GM21737 (cell line): ENCODE results near the gene MEA1.

Experiments
- ATAC-seq: cut with Tn5 transposase; IDR thresholded peaks from one replicate; pipeline ENCODE4 v1.9.1; 2021; ENCODE audit warnings: mild to moderate bottlenecking, moderate library complexity; ENCODE audit not compliant: unreplicated experiment

MEA1 gene

DNA sequence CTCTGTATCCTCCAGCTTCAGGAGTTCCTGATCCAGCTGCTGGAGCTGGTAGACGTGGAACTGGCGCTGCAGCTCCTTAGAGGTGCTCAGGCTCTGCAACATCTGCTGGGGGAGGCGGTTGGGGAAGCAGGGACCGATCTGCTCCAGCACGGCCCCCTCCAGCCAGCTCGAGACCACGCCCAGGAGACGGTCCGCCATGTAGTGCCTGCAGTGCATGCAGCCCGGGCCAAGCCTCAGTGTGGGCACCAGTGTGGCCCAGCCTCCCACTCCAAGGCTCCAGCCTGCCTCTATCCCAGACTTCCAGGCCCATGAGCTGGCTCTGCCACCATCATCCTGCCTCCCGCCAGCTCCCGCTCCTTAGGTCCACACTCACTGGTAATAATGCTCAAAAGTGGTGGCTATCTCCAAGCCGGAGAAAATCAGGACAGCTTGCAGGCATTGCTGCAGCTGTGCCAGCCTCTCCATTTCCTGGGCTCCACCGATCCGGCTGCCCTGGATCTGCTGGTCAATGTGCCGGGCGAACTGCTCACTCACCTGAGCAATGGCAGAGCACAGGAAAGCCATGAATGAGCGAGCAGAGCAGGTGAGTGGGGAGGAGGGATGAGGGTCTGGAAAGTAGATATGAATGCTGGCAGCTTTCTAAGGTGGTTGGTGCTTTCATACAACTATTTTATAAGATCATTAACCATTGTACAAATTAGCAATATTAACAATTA, 27.0 kb upstream of the MEA1 start:
- ATAC-seq = no peak

DNA sequence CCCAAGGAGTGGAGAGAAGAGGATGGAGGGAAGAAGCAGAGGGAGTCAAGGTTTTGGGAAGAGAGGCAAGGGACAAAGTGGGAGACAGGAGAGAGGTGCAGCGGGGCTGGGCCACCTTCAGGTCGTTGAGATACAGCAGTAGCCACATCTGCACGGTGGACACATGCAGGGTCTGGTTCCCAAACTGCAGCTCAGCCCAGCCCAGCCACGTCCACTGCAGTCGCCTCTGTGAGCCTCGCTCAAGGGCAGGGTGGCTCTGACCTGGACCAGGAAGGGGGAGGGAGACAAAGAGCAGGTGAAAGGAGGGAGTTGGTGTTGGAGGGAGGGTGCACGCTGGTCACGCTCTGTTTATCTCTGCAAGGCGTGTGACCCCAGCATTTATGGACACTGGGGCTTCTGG, 25.0 kb upstream of the MEA1 start:
- ATAC-seq = no peak

DNA sequence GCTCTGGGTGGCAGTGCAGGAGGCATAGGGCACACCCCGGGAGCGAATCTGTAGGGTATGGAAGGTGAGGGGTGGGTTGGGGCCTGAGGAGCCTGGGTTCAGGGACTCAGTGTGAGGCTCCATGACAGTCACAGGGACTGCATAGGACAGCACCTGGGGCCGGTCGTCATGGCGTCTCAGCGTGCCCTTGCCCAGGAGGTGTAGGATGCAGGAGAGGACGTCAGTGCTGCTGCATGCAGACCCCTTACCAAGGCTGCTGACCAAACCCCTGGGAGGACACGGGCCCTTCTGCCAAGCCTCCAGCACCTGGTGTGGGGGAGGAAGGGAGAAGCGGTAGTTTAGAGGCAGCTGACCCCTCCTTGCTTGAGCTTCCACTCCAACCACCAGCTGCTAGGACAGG, 24.0 kb upstream of the MEA1 start:
- ATAC-seq = no peak

DNA sequence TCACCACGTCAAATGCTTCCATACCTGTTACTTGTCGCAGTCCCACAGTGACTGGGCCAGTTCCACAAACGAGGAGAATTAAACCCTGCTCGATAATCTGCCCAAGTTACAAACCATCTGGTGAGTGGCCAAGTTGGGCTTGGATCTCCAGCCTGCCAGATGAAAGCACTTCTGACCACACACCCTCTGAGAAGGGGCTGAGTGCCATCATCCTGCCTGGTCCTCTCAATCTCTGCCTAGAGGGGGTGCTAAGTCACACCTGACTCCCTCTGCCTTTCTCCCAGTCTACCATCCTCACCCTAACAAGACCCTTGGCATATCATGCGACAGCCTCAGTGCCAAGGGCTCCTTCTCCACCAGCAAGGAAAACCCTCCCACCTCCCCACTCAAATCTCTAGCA, 23.5 kb upstream of the MEA1 start:
- ATAC-seq = no peak

DNA sequence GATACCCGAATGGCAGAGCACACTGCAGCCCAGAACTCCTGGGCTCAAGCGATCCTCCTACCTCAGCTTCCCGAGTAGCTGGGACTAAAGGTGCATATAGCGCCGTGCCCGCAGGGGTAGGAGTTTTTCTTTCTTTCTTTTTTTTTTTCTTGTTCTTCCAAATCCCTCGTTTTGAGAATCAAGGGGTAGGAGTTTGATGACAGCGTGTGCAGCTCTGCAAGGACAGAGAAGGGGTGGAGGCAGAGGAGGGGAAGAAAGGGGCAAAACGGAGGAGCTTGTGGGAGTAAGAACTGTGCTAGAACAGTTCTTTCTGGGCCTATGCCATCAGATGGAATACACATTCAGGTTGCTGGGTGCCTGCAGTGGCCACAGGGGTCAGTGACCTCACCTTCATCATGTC, 23.0 kb upstream of the MEA1 start:
- ATAC-seq = no peak

DNA sequence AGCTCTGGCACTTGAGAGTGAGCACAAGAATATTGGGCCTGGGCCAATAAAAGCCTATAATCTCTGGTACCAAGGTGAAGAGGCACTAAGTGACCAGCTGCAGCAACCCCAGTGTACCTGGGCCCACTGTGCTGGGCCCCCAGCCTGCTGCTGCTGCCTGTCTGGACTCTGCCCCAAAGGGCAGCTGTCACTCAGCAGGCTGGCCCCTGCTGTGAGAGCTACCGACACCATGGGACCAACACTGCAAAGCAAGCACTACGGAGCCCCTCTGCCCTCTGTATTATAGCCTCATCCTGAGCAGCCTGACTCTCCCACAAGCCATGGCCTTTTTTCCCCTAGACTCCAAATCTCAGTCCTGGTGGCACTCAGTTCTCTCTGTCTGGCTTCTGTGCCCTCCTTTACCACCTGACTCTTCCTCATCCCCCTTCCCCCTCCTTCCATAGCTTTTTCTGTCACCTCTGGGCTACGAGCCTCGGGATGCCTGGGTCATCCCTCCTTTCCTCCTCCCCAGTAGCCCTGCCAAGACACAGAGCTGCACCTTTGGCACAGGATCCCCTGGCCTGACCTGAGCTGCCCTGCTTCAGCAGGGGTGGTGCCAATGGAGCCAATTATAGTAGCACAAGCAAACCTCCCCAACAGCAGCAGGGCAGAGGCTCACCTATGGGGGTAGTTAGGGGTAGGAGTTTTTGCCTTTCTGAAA, 21.9 kb upstream of the MEA1 start:
- ATAC-seq = no peak

DNA sequence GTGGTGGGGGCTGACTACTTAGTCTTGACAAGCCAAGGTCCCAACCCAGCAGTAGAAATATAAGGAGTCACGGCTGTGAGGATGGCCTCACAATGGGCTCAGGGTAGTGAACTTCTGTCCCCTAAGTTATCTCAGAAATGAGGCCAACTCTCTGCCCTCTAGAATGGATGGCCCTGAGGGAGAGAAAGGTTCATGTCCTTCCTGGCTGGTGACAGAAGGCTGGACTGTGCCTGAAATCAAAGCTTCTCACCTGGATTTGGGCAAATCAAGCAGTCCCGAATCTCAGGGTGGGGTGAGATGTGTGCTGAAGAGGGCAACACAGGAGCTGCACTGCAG, 20.4 kb upstream of the MEA1 start:
- no peak for ATAC-seq

DNA sequence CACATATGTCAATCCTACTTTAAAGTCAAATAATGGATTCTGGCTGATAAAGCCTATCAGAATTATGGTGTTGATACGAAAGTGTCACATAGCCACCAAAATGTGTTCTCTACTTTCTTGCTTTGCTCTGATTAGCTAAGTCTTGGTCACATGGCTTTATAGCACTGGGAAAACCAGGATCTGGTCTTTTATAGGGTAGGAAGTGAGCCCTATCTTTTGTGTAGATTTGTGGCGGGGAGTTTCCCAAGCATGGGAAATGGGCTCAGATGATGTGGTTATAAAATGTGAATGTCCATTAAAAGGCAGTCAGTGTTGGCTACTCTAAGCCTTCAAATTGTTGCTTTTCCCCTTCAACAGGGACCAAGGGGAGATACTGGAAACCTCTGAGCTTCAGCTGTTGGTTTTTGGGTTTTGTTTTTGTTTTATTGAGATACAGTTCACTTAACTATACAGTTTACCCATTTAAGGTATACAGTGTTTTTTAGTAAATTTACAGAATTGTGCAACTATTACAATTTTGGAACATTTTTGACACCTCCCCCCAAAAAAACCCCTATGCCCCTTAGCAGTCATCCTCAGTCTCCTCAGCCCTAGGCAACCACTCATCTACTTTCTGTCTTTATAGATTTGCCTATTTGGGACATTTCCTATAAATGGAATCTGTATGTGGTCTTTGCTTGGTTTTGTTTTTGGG, 19.9 kb upstream of the MEA1 start:
- ATAC-seq = no peak

DNA sequence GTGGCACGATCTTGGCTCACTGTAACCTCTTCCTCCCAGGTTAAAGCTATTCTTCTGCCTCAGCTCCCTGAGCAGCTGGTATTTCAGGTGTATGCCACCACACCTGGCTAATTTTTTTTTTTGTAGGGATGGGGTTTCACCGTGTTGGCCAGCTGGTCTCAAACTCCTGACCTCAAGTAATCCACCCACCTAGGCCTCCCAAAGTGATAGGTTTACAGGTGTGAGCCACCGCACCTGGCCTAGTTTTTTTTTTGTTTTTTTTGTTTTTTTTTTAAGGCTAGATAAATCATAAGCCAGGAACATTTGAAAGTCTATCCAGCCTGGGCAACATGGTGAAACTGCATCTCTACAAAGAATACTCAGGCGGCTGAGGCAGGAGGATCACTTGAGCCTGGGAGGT, 18.6 kb upstream of the MEA1 start:
- ATAC-seq = no peak

DNA sequence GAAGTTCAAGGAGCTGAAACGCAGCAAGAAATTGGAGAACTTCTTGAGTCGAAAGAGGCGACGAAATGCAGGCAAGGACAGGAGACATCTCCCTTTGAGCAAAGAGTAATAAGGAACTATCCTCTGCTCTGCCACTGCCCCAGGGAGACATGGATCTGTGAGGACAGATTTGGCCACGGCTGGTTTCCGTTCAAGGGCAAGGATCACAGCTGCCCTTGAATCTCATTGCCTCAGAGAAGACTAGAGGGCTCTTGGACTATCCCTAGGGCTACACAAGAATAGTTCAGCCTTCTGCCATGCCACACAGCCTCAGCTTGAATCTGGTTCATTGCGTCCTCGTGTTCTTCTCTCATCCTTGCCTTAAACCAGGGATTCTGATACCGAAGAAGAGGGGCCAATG, 15.4 kb upstream of the MEA1 start:
- no peak for ATAC-seq

DNA sequence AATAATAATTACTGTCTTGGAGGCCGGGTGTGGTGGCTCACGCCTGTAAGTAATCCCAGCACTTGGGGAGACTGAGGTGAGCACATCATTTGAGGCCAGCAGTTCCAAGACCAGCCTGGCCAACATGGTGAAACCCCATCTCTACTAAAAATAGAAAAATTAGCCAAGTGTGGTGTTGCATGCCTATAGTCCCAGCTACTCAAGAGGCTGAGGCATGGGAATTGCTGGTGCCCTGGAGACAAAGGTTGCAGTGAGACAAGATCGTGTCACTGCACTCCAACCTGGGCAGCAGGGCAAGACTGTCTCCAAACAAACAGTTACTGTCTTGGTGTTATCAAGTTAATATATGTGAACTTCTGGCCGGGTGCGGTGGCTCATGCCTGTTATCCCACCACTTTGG, 12.6 kb upstream of the MEA1 start:
- ATAC-seq = no peak

DNA sequence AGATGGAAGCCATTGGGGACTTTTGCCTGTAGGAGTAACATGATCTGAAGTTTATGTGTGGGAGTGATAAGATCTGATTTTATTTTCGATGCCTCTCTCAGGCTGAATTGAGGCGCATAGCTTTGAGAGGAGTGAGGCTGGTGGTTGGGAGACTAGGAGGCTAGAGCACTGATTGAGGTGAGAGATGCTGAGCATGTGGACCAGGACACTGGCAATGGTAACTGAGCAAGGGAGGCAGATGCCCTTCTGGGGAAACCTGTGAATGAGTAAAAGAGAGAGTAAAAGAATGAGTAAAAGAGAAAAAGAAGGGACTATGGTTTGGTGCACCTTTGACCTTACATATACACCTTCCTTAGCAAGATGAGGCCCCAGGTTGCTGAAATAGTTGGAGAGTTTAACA, 10.7 kb upstream of the MEA1 start:
- no peak for ATAC-seq

DNA sequence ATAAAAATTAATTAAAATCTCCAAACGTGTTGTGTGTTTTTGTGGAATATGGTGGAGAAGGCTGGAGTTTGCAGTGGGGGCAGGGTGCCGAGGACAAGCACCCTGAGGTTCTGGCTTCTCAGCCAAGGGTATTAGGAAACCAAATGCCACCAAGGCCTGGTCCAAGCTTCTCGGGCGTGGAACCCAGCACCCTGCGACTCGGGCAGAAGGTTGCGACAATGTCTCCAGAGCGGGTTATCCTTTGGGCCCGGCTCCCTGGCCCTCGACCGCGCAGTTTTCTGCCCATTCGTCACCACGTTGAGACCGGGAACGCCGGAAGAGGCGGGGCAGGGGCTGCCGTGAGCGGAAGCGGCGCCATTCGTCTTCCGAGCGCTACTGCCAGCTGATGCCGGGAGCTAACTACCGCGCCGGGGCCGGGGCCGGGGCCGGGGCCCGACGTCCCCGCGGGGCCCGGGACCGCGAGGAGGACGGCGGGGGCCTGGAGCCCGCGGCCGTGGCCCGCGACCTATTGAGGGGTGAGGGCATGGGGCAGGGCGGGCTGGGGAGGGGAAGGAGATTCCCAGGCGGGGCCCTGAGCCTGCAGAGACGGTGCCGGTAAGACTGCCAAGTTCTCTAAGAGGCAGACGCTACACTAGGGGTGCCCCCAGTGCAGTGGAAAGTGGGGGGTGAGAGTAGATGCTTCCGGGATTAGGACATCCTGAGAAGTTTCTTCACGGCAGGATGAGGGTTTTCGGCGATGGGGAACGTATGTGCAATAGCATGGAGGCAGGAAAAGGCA, 7.7 kb upstream of the MEA1 start, which contains the start of gene RRP36:
Gene RRP36 (plus strand): TSS at position 354 of the 778 bp plus-strand sequence. CDS start 32 bp downstream, at position 386.
- peak; percentile 43 for ATAC-seq

DNA sequence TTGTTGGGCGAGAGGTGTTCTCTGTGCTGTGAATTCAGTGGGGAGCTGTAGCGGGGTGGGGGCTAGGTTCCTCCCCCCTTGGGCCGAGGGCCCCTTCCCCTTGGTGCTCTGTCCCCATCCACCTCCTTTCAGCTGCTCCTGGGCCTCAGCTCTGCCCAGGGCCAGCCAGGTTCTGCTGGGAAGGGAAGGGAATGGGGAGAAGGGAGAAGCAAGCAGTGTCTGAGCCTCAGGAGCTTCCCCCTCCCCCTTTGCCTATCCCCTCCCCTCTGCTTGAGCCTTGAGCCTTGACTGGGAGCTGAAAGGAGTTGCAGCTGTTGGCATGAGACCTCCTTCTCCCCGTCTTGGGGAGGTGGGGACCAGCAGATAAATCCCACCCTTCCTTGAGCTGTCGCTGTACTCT, 7.1 kb upstream of the MEA1 start:
- no peak for ATAC-seq

DNA sequence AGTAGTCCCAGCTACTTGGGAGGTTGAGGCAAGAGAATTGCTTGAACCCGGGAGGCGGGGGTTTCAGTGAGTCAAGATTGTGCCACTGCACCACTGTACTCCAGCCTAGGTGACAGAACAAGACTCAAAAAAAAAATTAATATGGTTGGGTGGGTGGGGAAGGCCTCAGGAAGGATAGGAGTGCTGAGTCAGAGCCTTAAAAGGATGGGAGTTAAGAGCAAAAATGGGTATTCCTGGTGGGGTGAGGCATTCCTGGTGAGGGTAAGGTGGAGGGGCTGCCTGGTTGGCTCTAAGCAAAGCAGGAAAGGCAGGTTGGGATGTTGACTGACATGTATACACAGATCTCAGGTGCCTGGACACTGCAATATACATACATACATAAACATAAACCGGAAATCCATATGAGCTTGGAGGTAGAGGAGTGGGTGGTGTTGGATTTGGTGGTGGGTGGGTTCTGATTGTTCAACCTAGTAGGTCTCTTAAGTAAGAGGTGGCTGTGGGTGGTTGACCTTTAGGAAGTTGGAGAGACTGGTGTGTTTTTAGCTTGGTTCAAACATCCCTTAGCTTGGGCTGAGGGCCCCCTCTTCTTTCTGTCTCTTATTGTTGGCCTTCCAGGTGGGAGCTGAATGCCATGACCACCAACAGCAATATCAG, 6.4 kb upstream of the MEA1 start:
- ATAC-seq = no peak

DNA sequence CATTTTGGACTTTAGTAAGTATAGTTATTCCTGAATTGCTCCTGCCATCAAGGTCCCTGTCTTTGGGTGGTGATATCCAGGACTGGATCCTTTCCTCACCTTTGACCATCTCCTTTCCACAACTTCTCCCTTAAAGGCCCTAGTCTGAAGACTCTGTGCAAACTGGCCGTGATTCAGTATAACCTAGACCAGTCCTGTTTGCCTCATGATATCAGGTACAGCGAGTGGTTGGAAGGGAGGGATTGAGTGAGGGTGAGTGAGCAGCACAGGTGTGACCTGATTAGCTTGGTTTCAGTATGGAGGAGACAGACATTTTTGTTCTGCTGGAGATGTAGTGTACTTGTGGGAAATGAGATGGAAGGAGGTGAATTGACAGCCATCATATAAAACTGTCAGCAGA, 5.4 kb upstream of the MEA1 start:
- no peak for ATAC-seq

DNA sequence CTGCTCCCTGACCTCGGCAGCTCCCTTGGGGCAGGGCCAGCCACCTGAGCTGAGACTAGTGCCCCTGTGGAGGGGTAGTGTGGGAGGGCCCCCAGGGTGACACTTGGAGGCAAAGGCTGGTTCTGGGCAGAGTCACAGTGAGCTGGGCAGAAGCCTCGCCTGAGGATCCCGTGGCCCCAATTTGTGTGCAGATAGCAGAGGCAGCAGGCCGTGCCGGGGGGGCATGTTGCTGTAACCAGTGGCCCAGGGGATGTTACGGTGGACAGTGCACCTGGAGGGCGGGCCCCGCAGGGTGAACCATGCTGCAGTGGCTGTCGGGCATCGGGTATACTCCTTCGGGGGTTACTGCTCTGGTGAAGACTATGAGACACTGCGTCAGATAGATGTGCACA, 3.2 kb upstream of the MEA1 start:
- ATAC-seq = no peak

DNA sequence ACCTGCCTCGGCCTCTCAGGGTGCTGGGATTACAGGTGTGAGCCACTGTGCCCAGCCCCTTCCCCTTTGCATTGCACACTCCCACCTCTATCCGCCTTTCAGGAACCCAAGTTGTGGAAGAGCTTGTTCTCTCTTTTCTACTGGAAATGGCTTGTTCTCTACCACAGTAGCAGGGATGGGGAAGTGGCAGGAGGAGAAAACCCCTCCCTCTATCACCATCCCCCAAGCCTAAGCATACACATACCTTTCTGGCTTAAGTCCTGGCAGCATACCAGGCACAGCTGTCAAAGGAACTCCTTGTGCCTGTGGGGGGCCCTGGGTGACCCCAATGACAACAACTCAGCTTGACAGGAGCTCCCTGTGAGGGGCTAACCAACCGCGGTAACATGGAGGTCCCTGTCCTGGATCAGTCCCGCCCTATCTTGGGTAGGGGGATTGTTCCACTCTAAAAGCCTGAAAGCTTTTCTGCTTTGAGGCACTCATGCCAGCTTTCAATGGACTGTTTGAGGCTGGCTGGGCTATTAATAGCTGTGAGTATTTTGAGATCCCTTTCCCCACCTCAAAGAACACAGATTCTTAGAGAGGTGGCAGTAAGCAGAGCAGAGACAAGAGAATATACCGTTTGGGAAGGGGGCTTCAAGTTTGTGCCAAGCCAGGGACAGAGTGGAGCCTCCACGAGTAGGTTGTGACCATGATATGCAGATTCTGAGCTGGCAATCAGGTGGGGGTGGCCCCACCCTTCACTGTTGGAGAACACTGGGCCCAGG, 2.6 kb upstream of the MEA1 start:
- no peak for ATAC-seq

DNA sequence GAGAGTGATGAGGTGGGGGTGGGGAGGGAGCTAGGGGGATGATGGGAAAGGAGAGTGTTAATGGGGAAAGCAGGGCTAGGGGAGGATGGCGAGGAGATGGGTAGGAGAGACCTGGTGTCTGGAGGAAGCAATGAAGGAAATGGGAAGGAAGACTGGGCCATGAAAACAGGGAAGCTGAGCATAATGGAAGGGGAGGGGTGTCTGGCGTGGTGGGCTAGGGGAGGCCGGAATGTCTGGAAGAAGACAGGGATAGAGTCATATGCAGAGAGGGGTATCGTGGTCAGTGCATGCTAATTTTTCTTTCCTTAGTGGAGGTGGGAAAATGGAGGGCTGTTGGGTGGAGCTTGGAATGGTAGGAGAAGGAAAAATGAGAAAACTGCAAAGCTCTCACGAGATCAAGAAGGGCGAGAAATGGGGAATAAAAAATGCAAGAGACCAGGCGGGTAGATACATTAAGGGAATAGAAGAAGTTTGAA, 726 bp upstream of the MEA1 start:
- ATAC-seq = no peak
